Activated effector memory CD4-positive, alpha-beta T cell treated with Interleukin-2 at 50 U/mL for 16 hours (primary cell): ENCODE results near the gene GRHL1.

Experiments
- DNase-seq: peaks from one replicate; pipeline ENCODE4 v3.0.0-alpha.2; 2020

The GRHL1 gene

GRCh38 chr2:9949992-9950520 lies 1.4 kb upstream of the GRHL1 start:
- no peak for DNase-seq

GRCh38 chr2:9950521-9951271 lies 797 bp upstream of the GRHL1 start:
- DNase-seq = no peak

GRCh38 chr2:9951272-9951521 lies 296 bp upstream of the GRHL1 start:
- no peak for DNase-seq

GRCh38 chr2:9952286-9952737 lies 819 bp downstream of the GRHL1 start:
- DNase-seq = no peak

GRCh38 chr2:9952856-9953503 lies 1.5 kb downstream of the GRHL1 start:
- DNase-seq = no peak

- DNase-seq = no peak
These were observed 2.6 kb downstream of the GRHL1 start for GRCh38 chr2:9954136-9954535.

- DNase-seq = no peak
These were observed 6.6 kb downstream of the GRHL1 start for GRCh38 chr2:9958057-9958456.

GRCh38 chr2:9959262-9959661 lies 7.8 kb downstream of the GRHL1 start:
- DNase-seq = no peak

GRCh38 chr2:9961013-9961412 lies 9.5 kb downstream of the GRHL1 start:
- DNase-seq = no peak

GRCh38 chr2:9964334-9964980 lies 13.0 kb downstream of the GRHL1 start:
- no peak for DNase-seq

GRCh38 chr2:9965119-9965822 lies 13.8 kb downstream of the GRHL1 start:
- no peak for DNase-seq

GRCh38 chr2:9966491-9967022 lies 15.1 kb downstream of the GRHL1 start:
- no peak for DNase-seq

GRCh38 chr2:9967053-9967775 lies 15.7 kb downstream of the GRHL1 start:
- no peak for DNase-seq

- no peak for DNase-seq
These were observed 17.3 kb downstream of the GRHL1 start for GRCh38 chr2:9968553-9969497.

- DNase-seq = no peak
These were observed 18.9 kb downstream of the GRHL1 start for GRCh38 chr2:9970200-9971044.

GRCh38 chr2:9971105-9971818 lies 19.8 kb downstream of the GRHL1 start:
- DNase-seq = no peak

GRCh38 chr2:9971890-9972289 lies 20.4 kb downstream of the GRHL1 start:
- no peak for DNase-seq

GRCh38 chr2:9972621-9973479 lies 21.4 kb downstream of the GRHL1 start:
- DNase-seq = no peak

- DNase-seq = no peak
These were observed 22.2 kb downstream of the GRHL1 start for GRCh38 chr2:9973690-9974089.
